ENCODE data around the gene ADARB2. TPM values are rescaled to one million over a fixed set of nuclear protein-coding genes. Genes with fewer than 3 reads are reported as not detected.

The ADARB2 gene
- total and polyA plus RNA-seq, 4 donors = 0.55 to 0.70 (median 0.59) TPM; not detected in 1

DNA sequence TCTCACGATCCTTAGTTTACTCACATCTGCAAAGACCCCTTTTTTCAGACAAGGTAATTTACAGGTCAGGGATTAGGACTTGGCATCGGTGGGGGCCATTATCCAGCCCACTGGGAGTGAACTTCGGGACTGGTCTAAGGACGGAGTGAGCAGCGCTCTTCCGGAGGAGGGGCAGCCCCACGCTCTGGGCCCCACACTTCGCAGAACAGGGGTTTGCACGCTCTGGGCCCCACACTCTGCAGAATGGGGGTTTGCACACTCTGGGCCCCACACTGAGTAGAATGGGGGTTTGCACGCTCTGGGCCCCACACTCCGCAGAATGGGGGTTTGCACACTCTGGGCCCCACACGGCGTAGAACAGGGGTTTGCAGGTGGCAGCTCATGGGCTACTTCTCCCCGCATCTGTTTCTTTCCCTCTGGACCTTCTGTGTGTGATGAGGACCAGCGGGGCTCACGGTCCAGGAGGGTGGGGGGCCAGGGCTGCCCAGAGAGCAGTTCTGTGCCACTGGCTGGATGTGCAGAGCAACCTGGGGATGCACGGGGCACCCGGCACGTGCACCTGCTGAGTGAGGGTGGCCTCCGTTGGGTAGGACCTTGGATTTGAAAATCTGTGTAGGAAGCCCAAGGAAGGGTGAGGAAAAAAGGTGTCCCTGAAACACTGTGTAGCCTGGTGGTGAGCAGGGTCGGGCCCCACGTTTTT lies 546.4 kb downstream of the ADARB2 start:
- Histone ChIP-seq H3K27ac (ENCODE audit: low read depth in 1 of 2, low read length in 2 of 2) (no peak overlapping the region), H3K4me3 (ENCODE audit: low read depth in 1 of 3, low read length in 3 of 3) (no peak overlapping the region), H3K9ac (ENCODE audit: low read depth in 1 of 2, low read length in 2 of 2) (no peak overlapping the region), H3K4me1 (ENCODE audit: control insufficient read depth in 4 of 4, insufficient read depth in 4 of 4, low read length in 3 of 4) (no peaks in the 10 kb centered on the region), H3K27me3 (ENCODE audit: control insufficient read depth in 4 of 4, insufficient read depth in 4 of 4, low read length in 3 of 4) (peaks cover 0 to 1% (median 0%) of the 10 kb centered on the region in 4 donors), H3K36me3 (ENCODE audit: control insufficient read depth in 4 of 4, insufficient read depth in 3 of 4, low read depth in 1 of 4, low read length in 3 of 4) (no peaks in the 10 kb centered on the region), H3K9me3 (ENCODE audit: control insufficient read depth in 4 of 4, low read length in 3 of 4) (no peaks in the 10 kb centered on the region)
- DNase-seq (ENCODE audit: low spot score) = no peak
- TF ChIP-seq TAF1 (conservative IDR thresholded peaks at IDR 0.05) (no peak), GABPA (IDR thresholded peaks at IDR 0.05 in 1 of 2, conservative IDR thresholded peaks at IDR 0.05 in 1 of 2) (no peak), NR2F2 (IDR thresholded peaks at IDR 0.05) (no peak), HNF4G (IDR thresholded peaks at IDR 0.05) (no peak), FOXA2 (IDR thresholded peaks at IDR 0.05) (no peak), FOXA1 (IDR thresholded peaks at IDR 0.05) (no peak), JUND (IDR thresholded peaks at IDR 0.05) (no peak), RAD21 (IDR thresholded peaks at IDR 0.05) (no peak), SP1 (IDR thresholded peaks at IDR 0.05) (no peak), EGR1 (IDR thresholded peaks at IDR 0.05; ENCODE audit: low read depth in 2 of 2) (no peak), YY1 (IDR thresholded peaks at IDR 0.05) (no peak)
- TF ChIP-seq, protein P1, sequence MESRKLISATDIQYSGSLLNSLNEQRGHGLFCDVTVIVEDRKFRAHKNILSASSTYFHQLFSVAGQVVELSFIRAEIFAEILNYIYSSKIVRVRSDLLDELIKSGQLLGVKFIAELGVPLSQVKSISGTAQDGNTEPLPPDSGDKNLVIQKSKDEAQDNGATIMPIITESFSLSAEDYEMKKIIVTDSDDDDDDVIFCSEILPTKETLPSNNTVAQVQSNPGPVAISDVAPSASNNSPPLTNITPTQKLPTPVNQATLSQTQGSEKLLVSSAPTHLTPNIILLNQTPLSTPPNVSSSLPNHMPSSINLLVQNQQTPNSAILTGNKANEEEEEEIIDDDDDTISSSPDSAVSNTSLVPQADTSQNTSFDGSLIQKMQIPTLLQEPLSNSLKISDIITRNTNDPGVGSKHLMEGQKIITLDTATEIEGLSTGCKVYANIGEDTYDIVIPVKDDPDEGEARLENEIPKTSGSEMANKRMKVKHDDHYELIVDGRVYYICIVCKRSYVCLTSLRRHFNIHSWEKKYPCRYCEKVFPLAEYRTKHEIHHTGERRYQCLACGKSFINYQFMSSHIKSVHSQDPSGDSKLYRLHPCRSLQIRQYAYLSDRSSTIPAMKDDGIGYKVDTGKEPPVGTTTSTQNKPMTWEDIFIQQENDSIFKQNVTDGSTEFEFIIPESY (IDR thresholded peaks at IDR 0.05) = no peak
- TF ChIP-seq, protein P2, sequence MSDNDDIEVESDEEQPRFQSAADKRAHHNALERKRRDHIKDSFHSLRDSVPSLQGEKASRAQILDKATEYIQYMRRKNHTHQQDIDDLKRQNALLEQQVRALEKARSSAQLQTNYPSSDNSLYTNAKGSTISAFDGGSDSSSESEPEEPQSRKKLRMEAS (IDR thresholded peaks at IDR 0.05) = no peak
- TF ChIP-seq, protein P3, sequence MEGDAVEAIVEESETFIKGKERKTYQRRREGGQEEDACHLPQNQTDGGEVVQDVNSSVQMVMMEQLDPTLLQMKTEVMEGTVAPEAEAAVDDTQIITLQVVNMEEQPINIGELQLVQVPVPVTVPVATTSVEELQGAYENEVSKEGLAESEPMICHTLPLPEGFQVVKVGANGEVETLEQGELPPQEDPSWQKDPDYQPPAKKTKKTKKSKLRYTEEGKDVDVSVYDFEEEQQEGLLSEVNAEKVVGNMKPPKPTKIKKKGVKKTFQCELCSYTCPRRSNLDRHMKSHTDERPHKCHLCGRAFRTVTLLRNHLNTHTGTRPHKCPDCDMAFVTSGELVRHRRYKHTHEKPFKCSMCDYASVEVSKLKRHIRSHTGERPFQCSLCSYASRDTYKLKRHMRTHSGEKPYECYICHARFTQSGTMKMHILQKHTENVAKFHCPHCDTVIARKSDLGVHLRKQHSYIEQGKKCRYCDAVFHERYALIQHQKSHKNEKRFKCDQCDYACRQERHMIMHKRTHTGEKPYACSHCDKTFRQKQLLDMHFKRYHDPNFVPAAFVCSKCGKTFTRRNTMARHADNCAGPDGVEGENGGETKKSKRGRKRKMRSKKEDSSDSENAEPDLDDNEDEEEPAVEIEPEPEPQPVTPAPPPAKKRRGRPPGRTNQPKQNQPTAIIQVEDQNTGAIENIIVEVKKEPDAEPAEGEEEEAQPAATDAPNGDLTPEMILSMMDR (IDR thresholded peaks at IDR 0.05; ENCODE audit: low read depth, low read length, missing input control) = no peak
- TF ChIP-seq, protein P4, sequence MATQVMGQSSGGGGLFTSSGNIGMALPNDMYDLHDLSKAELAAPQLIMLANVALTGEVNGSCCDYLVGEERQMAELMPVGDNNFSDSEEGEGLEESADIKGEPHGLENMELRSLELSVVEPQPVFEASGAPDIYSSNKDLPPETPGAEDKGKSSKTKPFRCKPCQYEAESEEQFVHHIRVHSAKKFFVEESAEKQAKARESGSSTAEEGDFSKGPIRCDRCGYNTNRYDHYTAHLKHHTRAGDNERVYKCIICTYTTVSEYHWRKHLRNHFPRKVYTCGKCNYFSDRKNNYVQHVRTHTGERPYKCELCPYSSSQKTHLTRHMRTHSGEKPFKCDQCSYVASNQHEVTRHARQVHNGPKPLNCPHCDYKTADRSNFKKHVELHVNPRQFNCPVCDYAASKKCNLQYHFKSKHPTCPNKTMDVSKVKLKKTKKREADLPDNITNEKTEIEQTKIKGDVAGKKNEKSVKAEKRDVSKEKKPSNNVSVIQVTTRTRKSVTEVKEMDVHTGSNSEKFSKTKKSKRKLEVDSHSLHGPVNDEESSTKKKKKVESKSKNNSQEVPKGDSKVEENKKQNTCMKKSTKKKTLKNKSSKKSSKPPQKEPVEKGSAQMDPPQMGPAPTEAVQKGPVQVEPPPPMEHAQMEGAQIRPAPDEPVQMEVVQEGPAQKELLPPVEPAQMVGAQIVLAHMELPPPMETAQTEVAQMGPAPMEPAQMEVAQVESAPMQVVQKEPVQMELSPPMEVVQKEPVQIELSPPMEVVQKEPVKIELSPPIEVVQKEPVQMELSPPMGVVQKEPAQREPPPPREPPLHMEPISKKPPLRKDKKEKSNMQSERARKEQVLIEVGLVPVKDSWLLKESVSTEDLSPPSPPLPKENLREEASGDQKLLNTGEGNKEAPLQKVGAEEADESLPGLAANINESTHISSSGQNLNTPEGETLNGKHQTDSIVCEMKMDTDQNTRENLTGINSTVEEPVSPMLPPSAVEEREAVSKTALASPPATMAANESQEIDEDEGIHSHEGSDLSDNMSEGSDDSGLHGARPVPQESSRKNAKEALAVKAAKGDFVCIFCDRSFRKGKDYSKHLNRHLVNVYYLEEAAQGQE (IDR thresholded peaks at IDR 0.05) = no peak
- WGBS = 89% methylated on average over 22 of the region's 22 CpGs

DNA sequence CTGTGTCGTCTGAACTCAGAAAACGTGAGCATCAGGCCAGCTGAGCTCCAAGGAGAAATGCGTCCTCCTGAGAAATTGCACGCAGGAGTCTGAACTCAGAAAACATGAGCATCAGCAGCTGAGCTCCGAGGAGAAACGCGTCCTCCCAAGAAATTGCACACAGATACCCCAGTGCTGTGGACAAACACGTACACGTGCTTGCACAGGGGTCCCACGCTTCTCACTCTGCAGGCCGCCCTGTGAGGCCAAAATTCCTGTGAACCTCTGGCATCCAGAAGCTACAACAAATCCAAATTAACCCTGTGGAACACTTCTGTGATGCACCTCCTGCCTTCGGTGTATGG lies 547.3 kb downstream of the ADARB2 start:
- no peak overlapping the region for H3K9ac ChIP-seq (ENCODE audit: low read depth in 1 of 2, low read length in 2 of 2)
- DNase-seq (ENCODE audit: low spot score) = no peak
- H3K36me3 ChIP-seq (ENCODE audit: control insufficient read depth in 4 of 4, insufficient read depth in 3 of 4, low read depth in 1 of 4, low read length in 3 of 4) = no peaks in the 10 kb centered on the region
- no peaks in the 10 kb centered on the region for H3K9me3 ChIP-seq (ENCODE audit: control insufficient read depth in 4 of 4, low read length in 3 of 4)
- WGBS = 93% methylated on average over 12 of the region's 12 CpGs
- TF ChIP-seq EGR1 (IDR thresholded peaks at IDR 0.05; ENCODE audit: low read depth in 2 of 2) = no peak
- no peak for TF ChIP-seq SP1 (IDR thresholded peaks at IDR 0.05)
- no peak for TF ChIP-seq JUND (IDR thresholded peaks at IDR 0.05)
- TF ChIP-seq TAF1 (conservative IDR thresholded peaks at IDR 0.05) = no peak
- TF ChIP-seq RAD21 (IDR thresholded peaks at IDR 0.05) = no peak
- TF ChIP-seq FOXA2 (IDR thresholded peaks at IDR 0.05) = no peak
- TF ChIP-seq, protein P2 (IDR thresholded peaks at IDR 0.05) = no peak
- TF ChIP-seq GABPA (IDR thresholded peaks at IDR 0.05 in 1 of 2, conservative IDR thresholded peaks at IDR 0.05 in 1 of 2) = no peak
- TF ChIP-seq YY1 (IDR thresholded peaks at IDR 0.05) = no peak
- TF ChIP-seq, protein P5, sequence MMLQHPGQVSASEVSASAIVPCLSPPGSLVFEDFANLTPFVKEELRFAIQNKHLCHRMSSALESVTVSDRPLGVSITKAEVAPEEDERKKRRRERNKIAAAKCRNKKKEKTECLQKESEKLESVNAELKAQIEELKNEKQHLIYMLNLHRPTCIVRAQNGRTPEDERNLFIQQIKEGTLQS (IDR thresholded peaks at IDR 0.05) = no peak
- TF ChIP-seq, protein P3 (IDR thresholded peaks at IDR 0.05; ENCODE audit: low read depth, low read length, missing input control) = no peak
- H3K27ac ChIP-seq (ENCODE audit: low read depth in 1 of 2, low read length in 2 of 2) = no peak overlapping the region
- H3K4me3 ChIP-seq (ENCODE audit: low read depth in 1 of 3, low read length in 3 of 3) = no peak overlapping the region
- H3K4me1 ChIP-seq (ENCODE audit: control insufficient read depth in 4 of 4, insufficient read depth in 4 of 4, low read length in 3 of 4) = no peaks in the 10 kb centered on the region
- no peaks in the 10 kb centered on the region for H3K27me3 ChIP-seq (ENCODE audit: control insufficient read depth in 4 of 4, insufficient read depth in 4 of 4, low read length in 3 of 4)
